K562 (cell line): ENCODE measurements around the gene PUM1. TPM values are rescaled to one million over a fixed set of nuclear protein-coding genes. Genes with fewer than 3 reads are reported as not detected.

Source experiments
- ATAC-seq: fragments of 200-7000 bp; cut with Tn5 transposase; 3 replicates; pipeline ENCODE4 v1.9.1; 2020; ENCODE audit warnings: moderate library complexity
- BruUV-seq: library from RNA; stranded (reverse); fragments of 400-500 nt; replicated peaks from 2 replicates; lab custom pipeline; 2021; lab: Mats Ljungman, UMichigan
- CTCF ChIA-PET: fragments of 300-600 bp; formaldehyde crosslinking; extraction: SDS; loops from one replicate; lab custom pipeline; 2021; ENCODE audit warnings: low intra/inter-chr PET ratio; lab: Yijun Ruan, JAX
- POLR2A ChIA-PET: fragments of 300-600, 350-650 bp; sonication (Branson Sonifier 250); formaldehyde crosslinking; extraction: SDS; loops from one replicate; lab custom pipeline; 2021; ENCODE audit warnings: antibody characterized with exemption, inconsistent platforms; lab: Yijun Ruan, JAX
- DNase-seq, 4 experiments: peaks; one replicate each; pipeline versions ENCODE4 v3.0.0 to v3.0.0-alpha.2; 2011 to 2018; ENCODE audit warnings: low spot score in 3 of 4, mixed read lengths in 3 of 4; ENCODE audit errors: extremely low read depth in 1 of 4
- FAIRE-seq: peaks from 2 replicates; lab custom pipeline; 2011; peaks lifted over from hg19 to GRCh38; lab: Jason Lieb, UNC
- H2AFZ ChIP-seq: 2 replicates; pipeline ENCODE4 v1.6.0; 2011; ENCODE audit warnings: low read depth, low read length, control low read depth, inconsistent platforms
- H3K27ac ChIP-seq: fragments of 200-600 bp; 3 replicates; pipeline ENCODE4 v1.8.0; 2011; ENCODE audit warnings: low read depth, mild to moderate bottlenecking, control low read depth, inconsistent platforms, low read length, moderate library complexity, mixed read lengths; ENCODE audit errors: extremely low read depth
- H3K27me3 ChIP-seq, 2 experiments: fragments of 300-600 bp in 1 of 2; 2 replicates in 1 of 2; 3 replicates in 1 of 2; pipeline versions ENCODE4 v1.6.0 to v1.8.0; 2011; ENCODE audit warnings: inconsistent platforms in 2 of 2, low read length in 2 of 2, mild to moderate bottlenecking in 1 of 2, mixed read lengths in 1 of 2, moderate library complexity in 1 of 2; ENCODE audit not compliant: control insufficient read depth in 2 of 2, insufficient read depth in 2 of 2
- H3K36me3 ChIP-seq: fragments of 300-600 bp; 3 replicates; pipeline ENCODE4 v1.8.0; 2011; ENCODE audit warnings: mild to moderate bottlenecking, low read length, inconsistent platforms; ENCODE audit not compliant: control insufficient read depth, insufficient read depth
- H3K4me1 ChIP-seq, 2 experiments: fragments of 200-600 bp in 1 of 2; replicated peaks in 1 of 2; 2 replicates in 1 of 2; 3 replicates in 1 of 2; pipeline versions ENCODE4 v1.5.1 to v1.8.0; 2011; ENCODE audit warnings: inconsistent platforms in 2 of 2, low read length in 2 of 2, mild to moderate bottlenecking in 1 of 2, mixed read lengths in 1 of 2, moderate library complexity in 1 of 2; ENCODE audit not compliant: control insufficient read depth in 2 of 2, insufficient read depth in 2 of 2
- H3K4me2 ChIP-seq: 2 replicates; pipeline ENCODE4 v1.6.1; 2011; ENCODE audit warnings: low read length, control low read depth, inconsistent platforms, mixed read lengths; ENCODE audit not compliant: insufficient read depth
- H3K4me3 ChIP-seq: fragments of 200-600 bp; sonication (generic), shearing (Covaris generic); 2 replicates; pipeline ENCODE4 v1.5.1; 2016; ENCODE audit warnings: control low read depth, inconsistent platforms
- H3K79me2 ChIP-seq: fragments of 200-600 bp; 3 replicates; pipeline ENCODE4 v1.8.0; 2011; ENCODE audit warnings: low read length, inconsistent platforms; ENCODE audit not compliant: control insufficient read depth, insufficient read depth
- H3K9ac ChIP-seq, 2 experiments: 2 replicates each; pipeline versions ENCODE4 v1.6.0 to v1.6.1; 2011; ENCODE audit warnings: low read depth in 2 of 2, low read length in 2 of 2, control low read depth in 1 of 2, inconsistent platforms in 1 of 2, mild to moderate bottlenecking in 1 of 2, mixed read lengths in 1 of 2; ENCODE audit not compliant: insufficient read depth in 1 of 2
- H3K9me1 ChIP-seq: one replicate; pipeline ENCODE4 v1.6.0; 2011; ENCODE audit warnings: inconsistent platforms, mild to moderate bottlenecking, low read length, moderate library complexity; ENCODE audit not compliant: control insufficient read depth, insufficient read depth
- H3K9me3 ChIP-seq: replicated peaks from 2 replicates; pipeline ENCODE4 v1.5.1; 2011; ENCODE audit warnings: low read depth, low read length, inconsistent platforms; ENCODE audit not compliant: control insufficient read depth, insufficient read depth
- H4K20me1 ChIP-seq: replicated peaks from 2 replicates; pipeline ENCODE4 v1.6.1; 2011; ENCODE audit warnings: low read length, inconsistent platforms, mixed read lengths; ENCODE audit not compliant: control insufficient read depth, insufficient read depth
- HOXB6 ChIP-seq: fragments of 250-450 bp; sonication (Bioruptor Pico); IDR thresholded peaks from 2 replicates; pipeline ENCODE4 v1.5.1; 2022; ENCODE audit warnings: mild to moderate bottlenecking, borderline replicate concordance
- MGA ChIP-seq: fragments of 450-650 bp; IDR thresholded peaks from 2 replicates; pipeline ENCODE4 v1.6.1; 2016; ENCODE audit warnings: mild to moderate bottlenecking, moderate library complexity
- MTA3 ChIP-seq: fragments of 450-650 bp; formaldehyde crosslinking; IDR thresholded peaks from 2 replicates; pipeline ENCODE4 v1.6.1; 2017; ENCODE audit warnings: mild to moderate bottlenecking, borderline replicate concordance
- RBFOX2 ChIP-seq: fragments of 200-400 bp; formaldehyde crosslinking; IDR thresholded peaks from 2 replicates; pipeline ENCODE4 v1.6.1; 2017; ENCODE audit warnings: low read depth, mild to moderate bottlenecking, low read length, moderate library complexity
- STAT5A ChIP-seq: IDR thresholded peaks from 2 replicates; pipeline ENCODE4 v1.6.1; 2012; ENCODE audit warnings: low read length, inconsistent platforms, borderline replicate concordance
- ZNF561 ChIP-seq: fragments of 450-650 bp; formaldehyde crosslinking; conservative IDR thresholded peaks from 2 replicates; pipeline ENCODE4 v1.4.0; 2020; ENCODE audit warnings: mild to moderate bottlenecking, moderate library complexity
- WGBS: fragments of 100-300 bp; shearing (Covaris generic); methylation state at CpG from one replicate; pipeline ENCODE4 v1.1.6; 2016; ENCODE audit warnings: low coverage, mixed read lengths; ENCODE audit not compliant: insufficient coverage; ENCODE audit errors: missing lambda C conversion rate; 5-methylcytosine and 5-hydroxymethylcytosine counted together
- in situ Hi-C: fragments of 300-500 bp; cut with MboI; formaldehyde crosslinking; loops from 4 replicates; pipeline ENCODE4 v1.15.0; 2018; ENCODE audit warnings: inconsistent platforms, mixed read lengths
- intact Hi-C: fragments of 100-400 bp; cut with micrococcal nuclease; formaldehyde crosslinking; loops from 2 replicates; pipeline ENCODE4 v1.14.2; 2022
- polyA plus RNA-seq, 8 experiments: library from polyadenylated mRNA; depleted of rRNA in 4 of 8; stranded (reverse) in 5 of 8; unstranded in 3 of 8; fragments of >200 nt; fragmentation: Nextera tagmentation in 2 of 8; fragmentation: Illumina TruSeq in 1 of 8; extraction: Ambion mirVana in 2 of 8; extraction: Trizol in 1 of 8; gene quantifications; 2 replicates each; pipeline versions ENCODE4 v1.2.1 to v1.2.3, GENCODE V29; 2011 to 2014; ENCODE audit warnings: inconsistent platforms in 1 of 8, missing spikeins in 1 of 8
- total RNA-seq, 7 experiments: library from RNA; depleted of rRNA in 6 of 7; stranded (reverse); fragments of >200 nt in 6 of 7; fragmentation: Illumina TruSeq in 2 of 7; extraction: Trizol in 2 of 7; gene quantifications; 2 replicates each; pipeline versions ENCODE4 v1.2.1 to v1.2.3, GENCODE V29; 2011 to 2021; ENCODE audit warnings: low replicate concordance in 1 of 7

PUM1 gene
- total and polyA plus RNA-seq, 9 of the 15 experiments (the other 6 are each of a cell fraction or from before 2014, with no cell fraction given): 37.7 to 104 (median 55.7) TPM

GRCh38 chr1:31099293-31100032, 33.9 kb upstream of the PUM1 start:
- in situ Hi-C loops: no loop called here
- 85% methylated on average over 6 of the region's 6 CpGs for WGBS
- FAIRE-seq (no peak), DNase-seq (no peak), ATAC-seq (no peak)
- POLR2A ChIA-PET: interaction anchor here (0.7 to 1.3 kb wide), 2 partner anchors 27 to 60 kb away, joined by 4 to 6 read pairs; no protein-coding TSS in a partner anchor
- CTCF ChIA-PET: no interaction called here
- Histone ChIP-seq H3K9me3 (no peaks in the 10 kb centered on the region), H3K27me3 (no peaks in the 10 kb centered on the region), H3K79me2 (no peaks in the 10 kb centered on the region), H3K27ac (peak overlapping the region; percentile 50; the same call in 1 of the 3 replicates), H3K9me1 (no peaks in the 10 kb centered on the region), H3K4me1 (peaks cover 14 to 15% of the 10 kb centered on the region in 2 experiments; a peak in 4 of 5 replicates), H2AFZ (peak overlapping the region; percentile 66), H3K36me3 (no peaks in the 10 kb centered on the region), H3K4me2 (no peak overlapping the region), H3K9ac (peak overlapping the region in 1 of 2 experiments; percentile 24; a peak in 1 of 4 replicates), H4K20me1 (no peaks in the 10 kb centered on the region), H3K4me3 (no peak overlapping the region)
- no peak for TF ChIP-seq STAT5A
- TF ChIP-seq MGA: no peak
- TF ChIP-seq HOXB6 (CRISPR knock-in tag): no peak
- no peak for TF ChIP-seq MTA3
- TF ChIP-seq ZNF561 (CRISPR knock-in tag): no peak
- TF ChIP-seq RBFOX2: no peak
- intact Hi-C loops: loop anchor here (2.0 kb wide), 1 partner anchor 55 kb away; no protein-coding TSS in a partner anchor
- no TSS peak for BruUV-seq
